Epidermal melanocyte (primary cell): ENCODE measurements around the gene SEMG1.
A peak's percentile ranks its signal among the peaks of the same experiment; 100 is the strongest.

Experiments
- DNase-seq: peaks from one replicate; pipeline ENCODE4 v3.0.0; 2011; ENCODE audit warnings: low spot score; ENCODE audit not compliant: insufficient read length

Gene SEMG1

GRCh38 chr20:45206725-45207124 is at the start of gene SEMG1:
Gene SEMG1, plus strand, starts transcription at chr20:45207033. Its CDS starts 21 bp downstream, at chr20:45207054.
- DNase-seq, result no peak

- DNase-seq, result peak; percentile 69
Observed at GRCh38 chr20:45157962-45158361, 48.9 kb upstream of the SEMG1 start.

- DNase-seq, result no peak
Observed at GRCh38 chr20:45163083-45163803, 43.6 kb upstream of the SEMG1 start.

GRCh38 chr20:45164906-45165305 is 41.9 kb upstream of the SEMG1 start:
- DNase-seq, result no peak

GRCh38 chr20:45173522-45173921 is 33.3 kb upstream of the SEMG1 start:
- DNase-seq, result no peak

- no peak for DNase-seq
Observed at GRCh38 chr20:45174434-45175364, 32.1 kb upstream of the SEMG1 start, which contains the start of gene PI3. Gene PI3, plus strand, starts transcription at chr20:45174902. Its CDS starts 21 bp downstream, at chr20:45174923.

- DNase-seq, result no peak
Observed at GRCh38 chr20:45176526-45177267, 30.1 kb upstream of the SEMG1 start.

- no peak for DNase-seq
Observed at GRCh38 chr20:45179166-45179565, 27.7 kb upstream of the SEMG1 start.

GRCh38 chr20:45181639-45182038 is 25.2 kb upstream of the SEMG1 start:
- DNase-seq, result no peak

GRCh38 chr20:45183084-45183483 is 23.7 kb upstream of the SEMG1 start:
- no peak for DNase-seq

- no peak for DNase-seq
Observed at GRCh38 chr20:45187693-45188092, 19.1 kb upstream of the SEMG1 start.

- no peak for DNase-seq
Observed at GRCh38 chr20:45189067-45189609, 17.7 kb upstream of the SEMG1 start.

- no peak for DNase-seq
Observed at GRCh38 chr20:45189861-45190260, 17.0 kb upstream of the SEMG1 start.

- DNase-seq, result no peak
Observed at GRCh38 chr20:45191926-45192325, 14.9 kb upstream of the SEMG1 start.

GRCh38 chr20:45193331-45193730 is 13.5 kb upstream of the SEMG1 start:
- no peak for DNase-seq

GRCh38 chr20:45209924-45210323 is 3.1 kb downstream of the SEMG1 start:
- no peak for DNase-seq

GRCh38 chr20:45211569-45212474 is 5.0 kb downstream of the SEMG1 start:
- no peak for DNase-seq

- DNase-seq, result no peak
Observed at GRCh38 chr20:45212836-45213235, 6.0 kb downstream of the SEMG1 start.

GRCh38 chr20:45218124-45218523 is 11.3 kb downstream of the SEMG1 start:
- no peak for DNase-seq

GRCh38 chr20:45218636-45219035 is 11.8 kb downstream of the SEMG1 start:
- no peak for DNase-seq
